Esophagus squamous epithelium (tissue), 4 donors: ENCODE data around the gene RARB.

ENCODE experiments used
- CTCF ChIP-seq, 6 experiments: fragments of 450-650 bp in 4 of 6; fragments of 200-600 bp in 2 of 6; sonication (generic) in 2 of 6; IDR thresholded peaks; one replicate each; pipeline ENCODE4 v1.5.1; 2016 to 2019; ENCODE audit warnings: antibody characterized with exemption in 6 of 6, mild to moderate bottlenecking in 4 of 6, moderate library complexity in 4 of 6
- POLR2A ChIP-seq, 4 donors: fragments of 450-650 bp; IDR thresholded peaks; one replicate each; pipeline ENCODE4 v1.6.1; 2017; ENCODE audit warnings: antibody characterized with exemption in 4 of 4, mild to moderate bottlenecking in 4 of 4, moderate library complexity in 3 of 4

DNA sequence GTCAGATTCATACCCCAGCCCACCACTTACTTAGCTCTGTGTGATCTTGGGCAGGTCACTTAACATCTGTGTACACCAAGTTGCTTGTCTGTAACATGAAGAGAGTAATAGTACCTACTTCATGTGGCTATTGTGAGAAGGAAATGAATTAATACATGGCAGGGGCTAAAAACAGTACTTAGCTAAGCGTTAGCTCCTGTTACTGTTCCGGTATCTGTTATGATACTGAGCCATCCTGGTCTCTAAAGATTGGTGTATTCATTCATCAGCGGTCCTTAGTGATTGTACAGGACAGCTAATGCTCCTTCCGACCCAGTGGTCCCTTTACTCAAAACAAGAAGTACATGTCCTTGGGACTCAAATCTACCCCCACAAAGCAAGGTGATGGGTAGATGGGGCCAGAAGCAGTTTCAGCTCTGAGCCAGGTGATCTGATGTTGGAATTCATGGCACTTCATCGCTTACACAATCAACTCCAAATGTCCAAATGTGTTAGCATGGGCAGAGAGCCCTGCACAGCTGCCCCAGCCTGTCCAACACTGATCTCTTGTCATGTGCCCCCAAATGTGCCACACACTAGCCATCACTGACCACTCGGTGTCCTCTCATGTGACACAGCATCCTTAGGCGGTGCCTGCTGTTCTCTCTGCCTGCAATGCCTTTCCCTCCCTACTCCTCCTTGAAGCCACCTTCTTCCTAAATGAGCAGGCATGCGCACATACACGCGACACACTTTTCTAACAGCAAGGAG is 84.1 kb downstream of the RARB start:
- TF ChIP-seq POLR2A (IDR thresholded peaks at IDR 0.05): no peak
- TF ChIP-seq CTCF (IDR thresholded peaks at IDR 0.05): no peak
